Upper lobe of left lung (tissue), 4 donors: ENCODE data around the gene HS3ST2.

Experiments
- EP300 ChIP-seq, 4 donors: sonication (generic); formaldehyde crosslinking; IDR thresholded peaks; one replicate each; pipeline ENCODE4 v1.5.1; 2017; ENCODE audit warnings: antibody characterized with exemption in 4 of 4, control low read depth in 2 of 4
- TF ChIP-seq, protein P1 (sequence below), 6 experiments: fragments of 450-650 bp in 4 of 6; fragments of 200-600 bp in 2 of 6; sonication (generic) in 2 of 6; IDR thresholded peaks; one replicate each; pipeline ENCODE4 v1.5.1; 2016 to 2019; ENCODE audit warnings: antibody characterized with exemption in 6 of 6

DNA sequence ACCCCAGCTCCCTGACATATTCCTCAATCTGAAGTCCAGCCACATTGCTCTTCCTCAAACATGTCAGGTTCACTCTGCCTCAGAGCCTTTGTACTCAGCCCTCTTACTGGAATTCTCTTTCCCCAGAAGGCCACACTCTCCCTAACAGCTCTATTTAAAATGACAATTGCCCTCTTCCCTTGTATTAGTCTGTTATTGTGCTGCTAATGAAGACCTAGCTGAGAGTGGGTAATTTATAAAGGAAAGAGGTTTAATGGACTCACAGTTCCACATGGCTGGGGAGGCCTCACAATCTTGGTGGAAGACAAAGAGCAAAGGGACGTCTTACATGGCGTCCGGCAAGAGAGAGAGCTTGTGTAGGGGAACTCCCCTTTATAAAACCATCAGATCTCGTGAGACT is 46.0 kb downstream of the HS3ST2 start:
- no peak for TF ChIP-seq EP300 (IDR thresholded peaks at IDR 0.05)
- TF ChIP-seq, protein P1, sequence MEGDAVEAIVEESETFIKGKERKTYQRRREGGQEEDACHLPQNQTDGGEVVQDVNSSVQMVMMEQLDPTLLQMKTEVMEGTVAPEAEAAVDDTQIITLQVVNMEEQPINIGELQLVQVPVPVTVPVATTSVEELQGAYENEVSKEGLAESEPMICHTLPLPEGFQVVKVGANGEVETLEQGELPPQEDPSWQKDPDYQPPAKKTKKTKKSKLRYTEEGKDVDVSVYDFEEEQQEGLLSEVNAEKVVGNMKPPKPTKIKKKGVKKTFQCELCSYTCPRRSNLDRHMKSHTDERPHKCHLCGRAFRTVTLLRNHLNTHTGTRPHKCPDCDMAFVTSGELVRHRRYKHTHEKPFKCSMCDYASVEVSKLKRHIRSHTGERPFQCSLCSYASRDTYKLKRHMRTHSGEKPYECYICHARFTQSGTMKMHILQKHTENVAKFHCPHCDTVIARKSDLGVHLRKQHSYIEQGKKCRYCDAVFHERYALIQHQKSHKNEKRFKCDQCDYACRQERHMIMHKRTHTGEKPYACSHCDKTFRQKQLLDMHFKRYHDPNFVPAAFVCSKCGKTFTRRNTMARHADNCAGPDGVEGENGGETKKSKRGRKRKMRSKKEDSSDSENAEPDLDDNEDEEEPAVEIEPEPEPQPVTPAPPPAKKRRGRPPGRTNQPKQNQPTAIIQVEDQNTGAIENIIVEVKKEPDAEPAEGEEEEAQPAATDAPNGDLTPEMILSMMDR (IDR thresholded peaks at IDR 0.05) = no peak
